HG03045 (cell line): ENCODE results near the gene RTN4RL1.
"Not testable (repeated sequence)": the region's sequence is repeated elsewhere in the genome, so short reads cannot be mapped to it uniquely, and the experiment has no call there.

Experiments used
- ATAC-seq: cut with Tn5 transposase; IDR thresholded peaks from one replicate; pipeline ENCODE4 v1.9.1; 2021; ENCODE audit warnings: mild to moderate bottlenecking, moderate library complexity; ENCODE audit not compliant: unreplicated experiment

Gene RTN4RL1

GRCh38 chr17:2027528-2028233 lies 2.5 kb upstream of the RTN4RL1 start:
- no peak for ATAC-seq

GRCh38 chr17:2025622-2026309 lies 632 bp upstream of the RTN4RL1 start:
- ATAC-seq = no peak

- ATAC-seq = no peak
Measured at GRCh38 chr17:2024572-2025219, 438 bp downstream of the RTN4RL1 start.

- ATAC-seq = no peak
Measured at GRCh38 chr17:2023692-2024571, 1.2 kb downstream of the RTN4RL1 start.

- no peak for ATAC-seq
Measured at GRCh38 chr17:2023256-2023655, 1.9 kb downstream of the RTN4RL1 start.

GRCh38 chr17:2022647-2023240 lies 2.4 kb downstream of the RTN4RL1 start:
- no peak for ATAC-seq

- no peak for ATAC-seq
Measured at GRCh38 chr17:2020721-2021120, 4.4 kb downstream of the RTN4RL1 start.

- no peak for ATAC-seq
Measured at GRCh38 chr17:2019723-2020122, 5.4 kb downstream of the RTN4RL1 start.

GRCh38 chr17:2018716-2019510 lies 6.2 kb downstream of the RTN4RL1 start:
- ATAC-seq = no peak

GRCh38 chr17:2017274-2017941 lies 7.7 kb downstream of the RTN4RL1 start:
- no peak for ATAC-seq

- no peak for ATAC-seq
Measured at GRCh38 chr17:2016494-2016893, 8.6 kb downstream of the RTN4RL1 start.

GRCh38 chr17:2015314-2015713 lies 9.8 kb downstream of the RTN4RL1 start:
- ATAC-seq = no peak

GRCh38 chr17:2013994-2014317 lies 11.2 kb downstream of the RTN4RL1 start:
- ATAC-seq = no peak

- not testable (repeated sequence) for ATAC-seq
Measured at GRCh38 chr17:2013220-2013993, 11.7 kb downstream of the RTN4RL1 start.

- no peak for ATAC-seq
Measured at GRCh38 chr17:2012499-2012898, 12.6 kb downstream of the RTN4RL1 start.

- ATAC-seq = no peak
Measured at GRCh38 chr17:2011411-2012371, 13.4 kb downstream of the RTN4RL1 start.

- no peak for ATAC-seq
Measured at GRCh38 chr17:2009737-2010136, 15.4 kb downstream of the RTN4RL1 start.
